ENCODE measurements around the gene CAMTA1.

- no peak for TF ChIP-seq CTCF (IDR thresholded peaks at IDR 0.05)
- no peak for TF ChIP-seq POLR2A (IDR thresholded peaks at IDR 0.05)
These were observed 913.4 kb downstream of the CAMTA1 start for GRCh38 chr1:7698641-7699040.
